Effector memory CD4-positive, alpha-beta T cell (primary cell): ENCODE data around the gene MYO3B.

Experiments used
- DNase-seq, 3 donors: peaks; one replicate each; pipeline ENCODE4 v3.0.0-alpha.2; 2020
- H3K27ac ChIP-seq: 2 replicates; pipeline ENCODE4 v1.7.0; 2013; ENCODE audit warnings: mild to moderate bottlenecking, low read length, moderate library complexity; ENCODE audit not compliant: insufficient read depth, poor library complexity, severe bottlenecking
- H3K27me3 ChIP-seq: replicated peaks from 2 replicates; pipeline ENCODE4 v1.7.0; 2013; ENCODE audit warnings: mild to moderate bottlenecking, low read length; ENCODE audit not compliant: insufficient read depth, control insufficient read depth, poor library complexity, severe bottlenecking
- H3K36me3 ChIP-seq: 2 replicates; pipeline ENCODE4 v1.7.0; 2013; ENCODE audit warnings: mild to moderate bottlenecking, low read length, moderate library complexity; ENCODE audit not compliant: control insufficient read depth, insufficient read depth
- H3K4me1 ChIP-seq: 2 replicates; pipeline ENCODE4 v1.7.0; 2013; ENCODE audit warnings: low read length, mild to moderate bottlenecking; ENCODE audit not compliant: control insufficient read depth, insufficient read depth, poor library complexity, severe bottlenecking
- H3K4me3 ChIP-seq: 2 replicates; pipeline ENCODE4 v1.7.0; 2013; ENCODE audit warnings: low read length, low read depth, mild to moderate bottlenecking; ENCODE audit not compliant: insufficient read depth, poor library complexity, severe bottlenecking
- H3K9me3 ChIP-seq: 2 replicates; pipeline ENCODE4 v1.7.0; 2013; ENCODE audit warnings: mild to moderate bottlenecking, low read length, moderate library complexity; ENCODE audit not compliant: control insufficient read depth

The MYO3B gene

DNA sequence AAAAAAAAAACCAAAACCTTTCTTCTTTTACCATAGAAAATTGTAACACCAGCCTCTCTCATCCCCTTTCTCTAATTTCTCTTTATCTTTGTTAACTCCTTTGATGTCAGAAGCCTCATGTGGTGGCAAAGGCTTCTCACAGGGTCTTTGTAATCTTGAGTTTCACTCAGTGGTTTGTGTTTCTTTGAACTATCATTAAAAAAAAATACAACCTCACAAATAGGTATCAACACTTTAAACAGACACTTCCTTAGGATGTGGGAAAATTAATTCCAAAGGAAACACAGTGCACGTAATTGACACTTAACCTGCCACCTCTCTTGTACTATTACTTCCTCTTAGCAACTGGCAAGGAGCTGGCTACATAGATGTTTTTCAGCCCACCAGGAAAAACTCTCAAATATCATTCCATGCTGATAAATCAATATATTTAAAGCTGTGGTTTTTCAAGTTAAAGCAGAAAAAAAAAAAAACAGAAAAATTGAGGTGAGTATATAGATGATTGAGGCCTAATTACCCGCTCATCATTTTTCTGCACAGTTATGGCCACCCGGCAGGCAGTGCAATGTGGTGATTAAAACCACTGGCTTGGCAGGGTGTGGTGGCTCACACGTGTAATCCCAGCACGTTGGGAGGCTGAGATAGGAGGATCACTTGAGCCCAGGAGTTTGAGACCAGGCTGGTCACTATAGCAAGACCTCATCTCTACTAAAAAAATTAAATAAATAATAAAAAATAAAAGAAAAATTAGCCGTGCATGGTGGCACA lies 193.5 kb downstream of the MYO3B start:
- Histone ChIP-seq H3K4me3 (no peak overlapping the region), H3K36me3 (no peaks in the 10 kb centered on the region), H3K9me3 (no peaks in the 10 kb centered on the region), H3K27me3 (no peaks in the 10 kb centered on the region), H3K27ac (no peak overlapping the region), H3K4me1 (no peaks in the 10 kb centered on the region)
- DNase-seq: no peak

DNA sequence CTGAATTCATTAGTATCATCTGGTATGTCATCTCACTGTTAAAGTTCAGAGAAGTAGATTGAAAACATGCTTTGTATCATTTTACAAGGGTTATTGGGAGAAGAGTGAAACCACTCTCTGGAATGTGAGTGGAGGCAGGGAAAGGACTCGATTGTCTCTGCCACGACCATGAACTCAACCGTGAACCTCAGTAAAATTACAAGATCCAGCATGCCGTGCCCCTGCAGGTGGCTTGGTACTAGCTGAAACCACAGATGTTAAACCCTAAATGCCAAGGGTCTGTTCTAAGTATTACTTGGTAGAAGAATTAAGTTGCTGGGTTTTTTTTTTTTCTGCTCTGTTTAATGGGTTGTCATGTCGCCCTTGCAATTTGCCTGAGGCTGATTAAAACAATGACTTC lies 197.2 kb downstream of the MYO3B start:
- Histone ChIP-seq H3K9me3 (no peaks in the 10 kb centered on the region), H3K4me3 (no peak overlapping the region), H3K27me3 (no peaks in the 10 kb centered on the region), H3K36me3 (no peaks in the 10 kb centered on the region), H3K27ac (no peak overlapping the region), H3K4me1 (no peaks in the 10 kb centered on the region)
- DNase-seq: no peak

DNA sequence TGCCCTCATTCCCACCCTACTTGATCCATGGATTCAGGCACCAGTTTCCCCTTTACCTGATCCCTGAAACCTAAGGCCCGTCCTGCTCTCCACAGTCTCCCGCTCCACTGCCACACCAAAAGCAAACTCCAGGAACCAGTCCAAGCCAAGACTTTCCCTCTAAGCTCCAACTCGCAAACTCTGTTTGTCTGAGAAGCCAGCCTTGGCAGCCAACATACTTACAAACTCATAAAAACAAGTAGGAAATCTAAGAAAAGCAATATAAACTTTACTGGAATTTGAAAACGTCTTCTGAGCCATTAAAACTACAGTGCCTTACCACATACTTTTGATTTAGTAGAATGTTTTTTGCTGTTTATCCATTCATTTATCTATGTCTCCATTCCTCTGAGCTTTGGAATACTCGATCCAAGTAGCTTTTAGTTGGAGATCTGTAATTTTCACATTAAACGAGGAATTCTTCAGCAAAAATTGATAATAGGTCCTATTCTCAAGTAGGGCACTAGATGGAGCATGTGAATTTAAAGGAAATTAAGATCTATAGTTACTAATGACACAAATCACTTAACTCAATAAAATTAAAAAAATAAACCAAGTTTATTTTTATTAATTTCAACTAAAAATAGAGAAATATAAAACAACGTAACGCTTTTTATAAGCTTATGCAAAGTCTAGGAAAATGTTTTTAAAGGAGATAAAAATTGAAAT lies 199.7 kb downstream of the MYO3B start:
- Histone ChIP-seq H3K36me3 (no peaks in the 10 kb centered on the region), H3K4me1 (no peaks in the 10 kb centered on the region), H3K9me3 (no peaks in the 10 kb centered on the region), H3K4me3 (no peak overlapping the region), H3K27me3 (no peaks in the 10 kb centered on the region), H3K27ac (no peak overlapping the region)
- DNase-seq: no peak

DNA sequence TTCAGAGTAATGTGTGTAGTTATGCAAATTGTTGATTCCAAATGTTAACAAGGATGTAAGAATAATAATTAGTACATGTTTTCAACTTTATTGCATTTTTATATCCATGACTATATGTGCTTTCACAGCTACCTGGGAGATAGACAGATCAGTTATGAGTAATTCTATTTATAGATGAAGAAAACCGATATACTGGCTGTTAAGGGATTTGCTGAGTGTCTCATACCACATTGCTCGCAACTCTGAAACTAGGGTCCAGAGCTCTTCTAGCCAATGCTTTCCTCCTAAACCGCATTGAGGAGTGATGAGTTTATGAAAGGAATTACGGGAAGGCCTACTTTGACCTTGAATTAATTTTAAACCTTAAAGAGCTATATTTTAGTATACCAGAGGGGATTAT lies 202.3 kb downstream of the MYO3B start:
- Histone ChIP-seq H3K36me3 (no peaks in the 10 kb centered on the region), H3K4me1 (no peaks in the 10 kb centered on the region), H3K4me3 (no peak overlapping the region), H3K27me3 (no peaks in the 10 kb centered on the region), H3K9me3 (no peaks in the 10 kb centered on the region), H3K27ac (no peak overlapping the region)
- DNase-seq: no peak

DNA sequence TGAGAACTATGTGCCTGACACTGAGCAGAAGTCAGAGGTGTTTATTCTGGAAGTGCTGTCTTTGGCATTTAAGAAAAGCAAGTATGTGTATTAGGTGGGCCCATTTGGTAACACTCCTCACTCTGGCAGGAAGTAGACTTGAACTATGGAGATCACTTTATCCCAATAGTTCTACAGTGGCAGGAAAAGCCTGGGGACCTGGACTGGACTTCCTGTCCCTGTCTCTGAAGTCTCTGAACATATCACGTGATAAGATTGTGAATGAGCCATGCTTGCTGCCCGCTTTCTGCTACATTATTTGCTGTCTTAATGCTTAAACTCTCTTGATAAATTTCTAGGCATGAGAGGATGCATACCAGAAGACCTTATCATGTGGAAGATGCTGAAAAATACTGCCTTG lies 203.7 kb downstream of the MYO3B start:
- Histone ChIP-seq H3K27me3 (no peaks in the 10 kb centered on the region), H3K4me3 (no peak overlapping the region), H3K27ac (no peak overlapping the region), H3K36me3 (no peaks in the 10 kb centered on the region), H3K4me1 (no peaks in the 10 kb centered on the region), H3K9me3 (no peaks in the 10 kb centered on the region)
- no peak for DNase-seq

DNA sequence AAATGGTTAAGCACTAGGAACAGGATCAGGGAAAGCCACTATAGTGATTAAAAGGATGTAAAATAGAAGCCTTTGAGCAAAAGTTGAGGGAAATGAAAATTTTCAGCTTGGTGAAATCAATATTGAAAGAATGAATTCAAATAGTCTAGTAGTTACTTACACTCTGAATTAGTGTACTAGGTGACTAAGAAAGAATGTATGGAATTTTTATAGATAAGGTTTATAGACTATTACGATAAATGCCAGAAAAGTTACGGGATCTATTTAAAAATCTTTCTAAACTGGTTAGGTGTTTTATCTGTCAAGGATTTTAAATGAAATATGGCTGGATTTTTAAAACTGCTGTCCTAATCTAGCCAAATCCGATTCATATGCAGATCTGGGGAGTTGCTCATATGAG lies 208.6 kb downstream of the MYO3B start:
- no peak for DNase-seq
- Histone ChIP-seq H3K9me3 (no peaks in the 10 kb centered on the region), H3K36me3 (no peaks in the 10 kb centered on the region), H3K27ac (no peak overlapping the region), H3K27me3 (no peaks in the 10 kb centered on the region), H3K4me1 (no peaks in the 10 kb centered on the region), H3K4me3 (no peak overlapping the region)

DNA sequence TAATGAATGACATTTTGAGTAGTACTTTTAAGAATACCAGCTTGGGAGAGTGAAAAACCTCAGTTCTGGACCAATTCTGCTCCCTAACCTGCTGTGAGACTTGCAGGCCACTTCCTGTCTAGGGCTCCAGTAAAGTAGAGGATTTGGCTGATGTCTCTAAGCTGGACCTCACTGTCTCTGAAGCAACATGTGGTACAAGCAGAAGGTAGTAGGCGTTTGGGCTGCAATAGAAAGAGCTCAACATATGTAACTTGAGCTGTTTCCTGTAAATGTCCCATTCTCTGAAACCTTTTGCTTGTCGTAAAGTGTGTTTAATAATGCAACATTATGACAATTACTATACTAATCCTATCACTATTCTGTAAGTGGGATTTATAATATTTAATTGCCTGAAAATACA lies 213.1 kb downstream of the MYO3B start:
- H3K27ac ChIP-seq: no peak overlapping the region
- no peaks in the 10 kb centered on the region for H3K4me1 ChIP-seq
- no peak overlapping the region for H3K4me3 ChIP-seq
- no peaks in the 10 kb centered on the region for H3K36me3 ChIP-seq
- peaks cover 7% of the 10 kb centered on the region for H3K27me3 ChIP-seq
- H3K9me3 ChIP-seq: no peaks in the 10 kb centered on the region
- no peak for DNase-seq

DNA sequence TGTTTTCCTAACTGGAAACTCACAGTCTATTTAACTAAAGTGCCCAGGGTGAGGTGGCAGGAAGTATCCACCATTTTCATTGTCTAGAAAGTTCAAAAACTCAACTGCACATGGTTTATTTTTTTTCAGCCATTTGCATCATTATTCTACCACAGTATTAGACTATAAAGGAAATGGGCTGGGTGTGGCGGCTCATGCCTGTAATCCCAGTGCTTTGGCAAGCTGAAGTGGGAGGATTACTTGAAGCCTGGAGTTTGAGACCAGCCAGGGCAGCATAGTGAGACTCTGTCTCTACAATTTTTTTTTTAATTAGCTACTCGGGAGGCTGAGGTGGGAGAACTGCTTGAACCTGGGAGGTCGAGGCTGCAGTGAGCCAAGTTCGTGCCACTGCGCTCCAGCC lies 213.8 kb downstream of the MYO3B start:
- Histone ChIP-seq H3K4me3 (no peak overlapping the region), H3K27me3 (peaks cover 8% of the 10 kb centered on the region), H3K36me3 (no peaks in the 10 kb centered on the region), H3K4me1 (no peaks in the 10 kb centered on the region), H3K27ac (no peak overlapping the region), H3K9me3 (no peaks in the 10 kb centered on the region)
- DNase-seq: no peak

DNA sequence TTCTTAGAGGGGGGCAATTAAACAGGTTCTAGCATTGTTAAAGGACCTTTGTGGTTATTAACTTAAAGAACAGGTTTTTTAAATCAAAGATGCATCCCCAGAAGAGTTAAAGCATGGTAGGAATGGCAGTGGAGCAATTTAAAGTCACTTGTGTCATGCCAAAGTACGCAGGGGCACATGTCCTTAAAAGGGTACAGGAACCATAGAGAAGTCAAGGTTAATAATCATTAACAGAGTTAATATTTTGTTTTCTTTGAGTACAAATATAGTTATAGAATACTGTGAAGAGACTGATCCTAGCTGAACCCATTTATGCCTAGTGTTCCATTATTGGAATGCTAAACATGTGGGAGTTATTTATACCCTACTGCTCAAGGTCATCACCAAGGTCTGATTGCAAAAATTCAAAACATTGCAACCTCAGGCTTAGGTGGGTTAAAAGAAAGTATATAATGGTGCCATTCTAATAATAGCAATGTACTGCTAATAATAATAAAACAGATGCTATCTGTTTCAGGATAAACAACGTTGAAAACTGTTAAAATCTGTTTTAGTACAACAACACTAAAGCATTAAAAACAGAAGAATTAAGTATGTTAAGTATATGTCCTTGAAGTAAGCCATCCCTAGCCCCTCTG lies 216.0 kb downstream of the MYO3B start:
- Histone ChIP-seq H3K4me3 (no peak overlapping the region), H3K27me3 (peaks cover 13% of the 10 kb centered on the region), H3K9me3 (no peaks in the 10 kb centered on the region), H3K36me3 (no peaks in the 10 kb centered on the region), H3K27ac (no peak overlapping the region), H3K4me1 (no peaks in the 10 kb centered on the region)
- no peak for DNase-seq
